HG03045 (cell line): ENCODE measurements around the gene ATP8B1.
"Not testable (repeated sequence)": the region's sequence is repeated elsewhere in the genome, so short reads cannot be mapped to it uniquely, and the experiment has no call there.

Experiments
- ATAC-seq: cut with Tn5 transposase; IDR thresholded peaks from one replicate; pipeline ENCODE4 v1.9.1; 2021; ENCODE audit warnings: mild to moderate bottlenecking, moderate library complexity; ENCODE audit not compliant: unreplicated experiment

ATP8B1 gene

DNA sequence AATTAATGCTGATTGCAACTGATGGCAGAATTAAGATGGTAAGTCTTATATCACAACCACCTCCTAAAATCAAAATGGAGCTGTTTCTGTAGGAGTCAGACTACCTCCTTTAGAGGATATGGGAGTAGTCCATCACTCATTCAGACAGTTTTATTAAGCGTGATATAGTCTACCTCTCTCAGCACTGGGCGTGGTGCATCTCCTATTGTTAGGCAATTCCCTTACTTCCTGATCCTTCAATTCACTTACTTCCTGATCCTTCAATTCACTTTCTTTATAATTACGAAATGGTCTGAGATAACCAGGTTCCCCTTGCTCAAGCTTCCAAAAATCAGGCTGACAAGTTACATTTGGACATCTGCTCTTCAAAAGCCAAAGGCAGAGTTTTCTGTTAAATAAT is 31.9 kb downstream of the ATP8B1 start:
- ATAC-seq, result no peak

GRCh38 chr18:57768537-57769326 is 34.4 kb downstream of the ATP8B1 start:
- ATAC-seq, result no peak

DNA sequence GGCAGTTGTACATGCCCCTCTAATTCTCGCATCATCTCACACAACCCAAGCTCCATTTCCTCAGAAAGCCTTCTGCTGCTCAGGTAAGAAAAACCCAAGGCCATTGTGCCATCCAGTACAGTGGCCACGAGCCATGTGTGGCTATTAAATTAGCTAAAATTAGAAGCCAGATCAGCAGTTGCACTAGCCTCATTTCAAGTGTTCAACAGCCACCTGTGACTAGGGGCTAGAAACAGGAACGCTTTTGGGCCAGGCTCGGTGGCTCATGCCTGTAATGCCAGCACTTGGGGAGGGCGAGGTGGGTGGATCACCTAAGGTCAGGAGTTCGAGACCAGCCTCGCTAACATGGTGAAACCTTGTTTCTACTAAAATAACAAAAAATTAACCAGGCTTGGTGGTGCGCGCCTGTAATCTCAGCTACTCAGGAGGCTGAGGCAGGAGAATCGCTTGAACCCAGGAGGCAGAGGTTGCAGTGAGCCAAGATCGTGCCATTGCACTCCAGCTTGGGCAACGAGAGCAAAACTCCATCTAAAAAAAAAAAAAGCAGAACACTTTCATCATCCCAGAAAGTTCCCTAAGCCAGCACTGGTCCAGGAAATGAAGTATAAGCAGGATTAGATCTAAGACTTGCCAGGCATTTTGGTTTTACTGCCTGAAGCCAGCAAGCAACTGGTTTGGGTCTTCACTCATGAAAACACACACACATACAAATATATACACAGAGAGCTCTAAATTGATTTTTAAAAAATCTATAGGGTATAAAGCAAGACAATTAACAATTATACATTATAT is 35.7 kb downstream of the ATP8B1 start:
- ATAC-seq, result no peak

GRCh38 chr18:57764995-57765394 is 38.1 kb downstream of the ATP8B1 start:
- ATAC-seq, result no peak

- no peak for ATAC-seq
Observed at GRCh38 chr18:57764087-57764486, 39.0 kb downstream of the ATP8B1 start.

- ATAC-seq, result no peak
Observed at GRCh38 chr18:57762686-57763085, 40.4 kb downstream of the ATP8B1 start.

GRCh38 chr18:57759650-57760049 is 43.5 kb downstream of the ATP8B1 start:
- no peak for ATAC-seq

DNA sequence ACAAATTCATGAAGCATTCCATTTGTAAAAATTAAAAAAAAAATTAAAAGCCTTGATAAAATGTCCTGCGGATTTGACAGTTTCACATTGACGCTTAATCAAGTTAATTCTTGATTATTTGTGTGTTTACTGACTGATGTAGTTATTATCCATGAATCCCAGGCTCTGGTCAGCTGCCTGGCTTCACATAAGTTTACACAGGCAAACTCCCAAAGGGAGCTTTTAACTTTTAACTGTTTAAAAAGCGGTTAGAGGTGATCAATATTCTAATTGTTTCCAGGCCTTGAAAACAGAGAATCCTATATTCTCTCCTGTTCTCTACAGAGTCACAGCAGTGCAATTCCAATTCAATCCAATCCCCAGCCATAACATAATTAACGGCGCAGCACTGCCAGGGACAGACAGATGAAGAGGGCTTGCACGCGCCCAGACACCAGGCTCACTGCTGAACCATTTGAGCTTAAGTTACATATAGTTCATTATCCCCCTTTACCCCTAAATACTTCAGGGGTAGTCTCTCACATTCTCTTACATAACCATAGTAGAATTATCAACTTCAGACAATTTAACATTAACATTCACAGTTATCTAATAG is 47.5 kb downstream of the ATP8B1 start:
- ATAC-seq, result no peak

DNA sequence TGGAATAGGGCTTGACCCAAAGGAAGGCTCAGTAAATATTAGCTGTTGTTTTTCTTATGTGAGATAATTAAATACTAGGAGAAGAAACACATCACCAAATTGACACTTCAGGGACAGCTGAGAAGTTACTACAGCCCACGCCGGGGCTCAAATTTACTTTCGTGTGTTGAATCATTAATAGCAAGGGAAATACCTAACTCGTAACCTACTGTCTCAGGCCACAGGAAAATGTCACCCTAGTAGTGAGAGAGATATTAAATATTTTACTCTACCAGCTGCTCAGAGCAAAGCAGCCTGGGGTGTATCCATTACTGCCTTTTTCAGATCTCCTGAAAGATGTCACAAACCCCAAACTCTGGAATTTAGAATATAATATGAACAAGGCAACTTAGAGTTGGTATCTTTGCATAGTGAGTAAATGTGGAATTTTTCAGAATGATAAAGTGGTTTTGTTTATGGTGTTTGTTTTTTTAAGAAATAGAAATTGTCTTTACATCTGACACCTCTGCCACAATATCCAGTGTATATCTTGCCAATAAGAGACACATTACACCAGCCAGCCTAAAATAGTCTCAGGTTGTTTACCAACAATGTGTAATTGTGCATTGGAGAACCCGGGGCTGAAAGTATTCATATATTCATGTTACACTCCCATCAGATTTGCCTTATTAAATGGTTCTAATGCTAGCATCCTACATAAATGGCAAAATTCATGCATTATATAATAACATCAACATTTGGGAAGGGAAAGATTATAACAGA is 48.4 kb downstream of the ATP8B1 start:
- peak; percentile 88 for ATAC-seq

- no peak for ATAC-seq
Observed at GRCh38 chr18:57753063-57753462, 50.1 kb downstream of the ATP8B1 start.

- ATAC-seq, result no peak
Observed at GRCh38 chr18:57749604-57749970, 53.5 kb downstream of the ATP8B1 start.

DNA sequence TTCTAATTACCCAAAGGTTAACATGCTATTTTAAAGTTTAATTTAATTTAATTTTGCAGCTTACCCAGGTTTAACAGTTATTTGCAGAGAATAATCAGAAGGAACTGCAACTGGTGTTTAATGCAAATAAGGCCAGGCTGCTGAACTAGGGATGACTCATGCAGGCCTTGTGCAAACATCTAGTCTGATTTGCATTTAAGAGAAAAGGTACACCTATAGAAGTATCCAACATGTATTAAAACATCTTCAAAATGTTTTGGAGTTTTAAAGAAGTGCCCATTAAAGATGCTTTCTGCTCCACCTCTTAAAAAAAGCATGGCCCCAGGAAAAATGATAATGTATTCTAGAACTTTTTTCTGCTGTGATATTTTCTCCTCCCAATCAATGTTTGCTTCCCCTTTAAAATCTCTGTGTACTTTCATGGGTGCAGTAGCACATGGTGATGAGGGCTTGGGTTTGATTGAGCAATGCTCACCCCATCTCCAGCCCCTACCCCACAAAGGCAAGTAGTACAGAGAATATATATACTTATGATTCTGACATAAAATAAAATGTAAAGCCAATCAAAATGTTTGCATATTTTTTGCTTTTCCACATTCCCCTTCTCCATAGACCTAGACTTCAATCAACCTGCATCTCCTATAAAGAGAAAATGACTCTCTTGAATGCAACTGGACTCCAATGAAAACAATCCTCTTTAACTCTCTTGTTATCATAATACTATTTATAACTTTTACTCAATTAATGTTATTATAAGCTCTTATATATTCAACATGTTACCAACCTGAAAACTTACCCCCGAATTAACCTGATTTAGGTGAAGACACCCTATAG is 54.1 kb downstream of the ATP8B1 start:
- ATAC-seq, result peak; percentile 96

- no peak for ATAC-seq
Observed at GRCh38 chr18:57747809-57748680, 55.1 kb downstream of the ATP8B1 start.

- no peak for ATAC-seq
Observed at GRCh38 chr18:57744211-57744694, 58.9 kb downstream of the ATP8B1 start.

DNA sequence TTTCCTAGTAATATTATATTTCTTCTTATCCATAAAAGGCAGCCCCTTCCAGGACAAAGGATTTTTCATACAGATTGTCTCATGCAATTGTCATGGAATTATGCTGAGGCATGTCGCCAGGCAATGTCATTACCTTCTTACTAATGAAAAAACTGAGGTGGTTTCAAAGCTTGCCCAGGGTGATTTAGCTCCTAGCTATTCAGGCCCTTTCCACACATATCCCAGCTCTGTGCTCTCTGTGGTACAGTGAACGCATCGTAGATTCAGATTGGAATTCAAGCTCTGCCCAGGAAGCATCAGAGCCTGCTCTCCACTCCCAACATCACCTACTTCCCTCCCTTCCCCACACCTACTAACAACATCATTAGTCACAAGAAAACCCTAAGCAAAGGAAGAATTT is 60.1 kb downstream of the ATP8B1 start:
- no peak for ATAC-seq

DNA sequence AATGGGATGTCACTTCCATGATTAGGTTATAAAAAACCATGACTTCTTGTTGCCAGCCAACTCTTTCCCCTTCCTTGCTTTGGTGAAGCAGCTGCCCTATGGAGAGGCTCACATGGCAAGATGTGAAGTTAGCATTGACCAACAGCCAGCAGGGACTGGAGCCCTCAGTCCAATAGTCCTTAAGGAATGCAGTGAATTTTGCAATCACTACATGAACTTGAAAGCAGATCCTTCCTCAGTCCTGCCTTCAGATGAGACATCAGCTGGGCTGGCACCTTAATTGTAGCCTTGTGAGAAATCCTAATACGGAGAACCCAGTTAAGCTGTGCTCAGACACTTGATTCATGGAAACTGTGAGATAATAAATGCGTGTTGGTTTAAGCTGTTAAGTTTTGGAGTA is 61.8 kb downstream of the ATP8B1 start:
- ATAC-seq, result no peak

DNA sequence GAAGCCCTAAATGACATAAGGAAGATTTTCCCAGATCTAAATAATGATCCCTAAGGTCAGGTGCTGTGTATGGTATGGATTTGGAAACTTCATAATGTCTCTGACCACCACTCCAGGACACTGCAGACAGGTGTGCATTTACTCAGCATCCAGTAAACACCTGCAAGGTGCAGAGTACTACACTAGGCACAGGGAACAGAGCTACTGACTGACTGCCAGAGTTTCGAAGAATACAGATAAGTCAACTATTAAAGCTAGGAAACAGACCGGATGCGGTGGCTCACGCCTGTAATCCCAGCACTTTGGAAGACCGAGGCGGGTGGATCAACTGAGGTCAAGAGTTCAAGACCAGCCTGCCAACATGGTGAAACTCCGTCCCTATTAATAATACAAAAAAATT is 65.0 kb downstream of the ATP8B1 start:
- ATAC-seq, result no peak

DNA sequence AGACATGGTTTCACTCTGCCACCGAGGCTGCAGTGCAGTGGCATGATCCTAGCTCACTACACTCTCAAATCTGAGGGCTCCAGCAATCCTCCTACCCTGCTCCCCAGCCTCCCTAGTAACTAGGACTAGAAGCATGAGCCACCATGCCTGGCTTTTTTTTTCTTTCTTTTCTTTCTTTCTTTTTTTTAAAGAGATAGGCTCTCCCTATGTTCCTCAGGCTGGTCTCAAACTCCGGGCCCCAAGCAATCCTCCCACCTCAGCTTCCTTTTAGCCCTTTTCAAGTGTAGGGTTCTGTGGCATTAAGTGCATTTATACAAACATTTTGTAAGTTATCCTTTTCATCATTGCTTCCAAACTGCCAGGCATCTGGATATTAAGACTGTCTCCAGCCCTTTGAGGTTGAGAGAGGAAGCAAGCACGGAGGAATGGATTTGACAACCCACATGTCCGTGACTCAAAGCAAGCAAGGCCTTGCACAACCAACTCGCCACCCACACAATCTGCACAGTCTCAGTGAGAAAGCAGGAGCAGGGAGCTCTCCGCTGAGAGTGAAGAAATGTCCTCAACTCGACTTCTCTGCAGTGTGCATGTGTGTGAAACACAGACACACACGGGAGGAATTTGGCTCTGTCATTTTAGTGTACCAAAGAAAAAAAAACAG is 65.6 kb downstream of the ATP8B1 start:
- ATAC-seq, result no peak

DNA sequence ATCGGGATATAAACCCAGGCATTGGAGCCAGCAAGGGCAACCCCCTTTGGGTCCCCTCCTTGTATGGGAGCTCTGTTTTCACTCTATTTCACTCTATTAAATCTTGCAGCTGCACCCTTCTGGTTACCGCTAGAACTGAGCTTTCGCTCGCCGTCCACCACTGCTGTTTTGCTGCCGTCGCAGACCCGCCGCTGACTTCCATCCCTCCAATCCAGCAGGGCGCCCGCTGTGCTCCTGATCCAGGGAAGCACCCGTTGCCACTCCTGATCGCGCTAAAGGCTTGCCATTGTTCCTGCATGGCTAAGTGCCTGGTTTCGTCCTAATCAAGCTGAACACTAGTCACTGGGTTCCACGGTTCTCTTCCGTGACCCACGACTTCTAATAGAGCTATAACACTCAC is 68.1 kb downstream of the ATP8B1 start:
- not testable (repeated sequence) for ATAC-seq
